Endothelial cell of umbilical vein (primary cell): ENCODE data around the gene OCA2. TPM values are rescaled to one million over a fixed set of nuclear protein-coding genes. Genes with fewer than 3 reads are reported as not detected.

Source experiments
- BruUV-seq: library from RNA; stranded (reverse); fragments of 400-500 nt; replicated peaks from 2 replicates; lab custom pipeline; 2021; lab: Mats Ljungman, UMichigan
- CTCF ChIA-PET: fragments of 300-600, 350-600 bp; sonication (Branson Sonifier 250); formaldehyde crosslinking; loops from one replicate; lab custom pipeline; 2021; ENCODE audit warnings: antibody characterized with exemption, inconsistent platforms; lab: Charles Lee
- POLR2A ChIA-PET: fragments of 300-600, 350-600 bp; sonication (Branson Sonifier 250); formaldehyde crosslinking; loops from one replicate; lab custom pipeline; 2021; ENCODE audit warnings: antibody characterized with exemption, inconsistent platforms; lab: Charles Lee
- DNase-seq: peaks from one replicate; pipeline ENCODE4 v3.0.0-alpha.2; 2011; ENCODE audit warnings: low read depth, low spot score
- FAIRE-seq: peaks from 2 replicates; lab custom pipeline; 2011; peaks lifted over from hg19 to GRCh38; lab: Jason Lieb, UNC
- H2AFZ ChIP-seq: 2 replicates; pipeline ENCODE4 v1.6.0; 2012; ENCODE audit warnings: low read depth, low read length, control low read depth, inconsistent platforms
- H3K27ac ChIP-seq: 2 replicates; pipeline ENCODE4 v1.5.1; 2011; ENCODE audit warnings: low read depth, mild to moderate bottlenecking, control low read depth, low read length, moderate library complexity; ENCODE audit not compliant: insufficient read depth
- H3K27me3 ChIP-seq, 2 experiments: 2 replicates each; pipeline versions ENCODE4 v1.6.0 to v1.6.1; 2011; ENCODE audit warnings: low read length in 2 of 2, mixed read lengths in 1 of 2; ENCODE audit not compliant: control insufficient read depth in 2 of 2, insufficient read depth in 2 of 2
- H3K36me3 ChIP-seq, 2 experiments: 2 replicates in 1 of 2; 3 replicates in 1 of 2; pipeline ENCODE4 v1.5.1; 2011; ENCODE audit warnings: low read length in 2 of 2, mild to moderate bottlenecking in 1 of 2, moderate library complexity in 1 of 2; ENCODE audit not compliant: control insufficient read depth in 2 of 2, insufficient read depth in 2 of 2; ENCODE audit errors: extremely low read depth in 1 of 2
- H3K4me1 ChIP-seq: 3 replicates; pipeline ENCODE4 v1.5.1; 2011; ENCODE audit warnings: mild to moderate bottlenecking, low read length; ENCODE audit not compliant: control insufficient read depth, insufficient read depth; ENCODE audit errors: extremely low read depth
- H3K4me2 ChIP-seq: 2 replicates; pipeline ENCODE4 v1.6.1; 2011; ENCODE audit warnings: low read length, control low read depth, mixed read lengths; ENCODE audit not compliant: insufficient read depth
- H3K4me3 ChIP-seq, 3 experiments: fragments of 200-600 bp in 1 of 3; sonication (generic), shearing (Covaris generic) in 1 of 3; replicated peaks in 1 of 3; 2 replicates each; pipeline ENCODE4 v1.5.1; 2011 to 2016; ENCODE audit warnings: control low read depth in 3 of 3, low read length in 3 of 3, mild to moderate bottlenecking in 2 of 3, inconsistent platforms in 1 of 3, low read depth in 1 of 3, moderate library complexity in 1 of 3; ENCODE audit not compliant: insufficient read depth in 1 of 3
- H3K79me2 ChIP-seq: 2 replicates; pipeline ENCODE4 v1.6.0; 2012; ENCODE audit warnings: low read length, inconsistent platforms; ENCODE audit not compliant: control insufficient read depth, insufficient read depth
- H3K9ac ChIP-seq: replicated peaks from 2 replicates; pipeline ENCODE3; 2011; ENCODE audit warnings: low read length, control low read depth; ENCODE audit not compliant: insufficient read depth; ENCODE audit errors: extremely low read depth
- H3K9me1 ChIP-seq: replicated peaks from 3 replicates; pipeline ENCODE4 v1.6.0; 2011; ENCODE audit warnings: mild to moderate bottlenecking, low read length; ENCODE audit not compliant: control insufficient read depth, insufficient read depth; ENCODE audit errors: extremely low read depth
- H3K9me3 ChIP-seq: replicated peaks from 2 replicates; pipeline ENCODE4 v1.5.1; 2012; ENCODE audit warnings: low read length, inconsistent platforms; ENCODE audit not compliant: control insufficient read depth, insufficient read depth
- H4K20me1 ChIP-seq: replicated peaks from 2 replicates; pipeline ENCODE3; 2011; ENCODE audit warnings: mild to moderate bottlenecking, low read length; ENCODE audit not compliant: control insufficient read depth, insufficient read depth; ENCODE audit errors: extremely low read depth
- EZH2 ChIP-seq: IDR thresholded peaks from 2 replicates; pipeline ENCODE4 v1.6.1; 2012; ENCODE audit warnings: borderline replicate concordance, low read depth, mild to moderate bottlenecking, moderate library complexity, low read length, inconsistent platforms; ENCODE audit not compliant: severe bottlenecking
- FOS ChIP-seq: IDR thresholded peaks from 2 replicates; pipeline ENCODE4 v1.6.1; 2011; ENCODE audit warnings: mild to moderate bottlenecking, low read length, moderate library complexity, borderline replicate concordance; ENCODE audit not compliant: insufficient read depth
- GATA2 ChIP-seq: IDR thresholded peaks from 2 replicates; pipeline ENCODE4 v1.7.0; 2011; ENCODE audit warnings: low read depth, mild to moderate bottlenecking, moderate library complexity, mixed read lengths, low read length; ENCODE audit not compliant: insufficient read length, insufficient read depth
- JUN ChIP-seq: IDR thresholded peaks from 2 replicates; pipeline ENCODE4 v1.6.1; 2011; ENCODE audit warnings: borderline replicate concordance, low read depth; ENCODE audit not compliant: insufficient read length, insufficient read depth
- MYC ChIP-seq: IDR thresholded peaks from one replicate; pipeline ENCODE4 v1.6.1; 2011; ENCODE audit warnings: mild to moderate bottlenecking, low read depth, low read length
- POLR2A ChIP-seq: IDR thresholded peaks from 2 replicates; pipeline ENCODE4 v1.6.1; 2012; ENCODE audit warnings: low read depth, mild to moderate bottlenecking, control low read depth, low read length
- POLR2AphosphoS5 ChIP-seq: IDR thresholded peaks from 2 replicates; pipeline ENCODE4 v1.6.1; 2012; ENCODE audit warnings: low read depth, mild to moderate bottlenecking, control low read depth, low read length, moderate library complexity; ENCODE audit not compliant: insufficient read depth
- dilution Hi-C: fragments of 300-500 bp; cut with MboI; formaldehyde crosslinking; loops from one replicate; pipeline ENCODE4 v1.15.0; 2019; ENCODE audit warnings: low sequenced_read_pairs; ENCODE audit not compliant: extremely low pct_ligation_motif_present
- intact Hi-C: fragments of 100-400 bp; cut with micrococcal nuclease; formaldehyde crosslinking; loops from one replicate; pipeline ENCODE4 v1.10.0; 2022
- polyA plus RNA-seq, 4 experiments: library from polyadenylated mRNA; depleted of rRNA in 3 of 4; stranded (reverse) in 3 of 4; unstranded in 1 of 4; fragments of >200 nt; gene quantifications; 2 replicates each; pipeline versions ENCODE4 v1.2.1 to v1.2.3, GENCODE V29; 2011 to 2012; ENCODE audit warnings: missing spikeins in 1 of 4
- total RNA-seq: library from RNA; stranded (reverse); gene quantifications from 2 replicates; pipeline ENCODE4 v1.2.3, GENCODE V29; 2021
- TF ChIP-seq, protein P1 (sequence below), 2 donors: IDR thresholded peaks; 1 replicate in 1 of 2; 2 replicates in 1 of 2; pipeline ENCODE4 v1.5.1; 2011; ENCODE audit warnings: low read length in 2 of 2, mild to moderate bottlenecking in 2 of 2, moderate library complexity in 2 of 2, control low read depth in 1 of 2, inconsistent platforms in 1 of 2, low read depth in 1 of 2; ENCODE audit not compliant: insufficient read depth in 1 of 2; ENCODE audit errors: extremely low read depth in 1 of 2
- TF ChIP-seq, protein P2 (sequence below): IDR thresholded peaks from 2 replicates; pipeline ENCODE4 v1.6.1; 2011; ENCODE audit not compliant: insufficient read depth, insufficient read length

OCA2 gene
- total and polyA plus RNA-seq, 2 donors (not counting 3 experiments of a cell fraction or from before 2014, with no cell fraction given): not detected

- Histone ChIP-seq H3K79me2 (no peaks in the 10 kb centered on the region), H3K9me1 (no peaks in the 10 kb centered on the region), H3K9me3 (peaks cover 6% of the 10 kb centered on the region), H2AFZ (no peak overlapping the region), H3K9ac (no peak overlapping the region), H3K27me3 (no peaks in the 10 kb centered on the region), H3K4me2 (no peak overlapping the region), H4K20me1 (no peaks in the 10 kb centered on the region), H3K4me3 (no peak overlapping the region), H3K27ac (no peak overlapping the region), H3K4me1 (no peaks in the 10 kb centered on the region), H3K36me3 (no peaks in the 10 kb centered on the region)
- FAIRE-seq: no peak
- ChIA-PET CTCF (no interaction called here), POLR2A (no interaction called here)
- no peak for TF ChIP-seq MYC
- no peak for TF ChIP-seq JUN
- no peak for TF ChIP-seq POLR2A
- TF ChIP-seq, protein P1, sequence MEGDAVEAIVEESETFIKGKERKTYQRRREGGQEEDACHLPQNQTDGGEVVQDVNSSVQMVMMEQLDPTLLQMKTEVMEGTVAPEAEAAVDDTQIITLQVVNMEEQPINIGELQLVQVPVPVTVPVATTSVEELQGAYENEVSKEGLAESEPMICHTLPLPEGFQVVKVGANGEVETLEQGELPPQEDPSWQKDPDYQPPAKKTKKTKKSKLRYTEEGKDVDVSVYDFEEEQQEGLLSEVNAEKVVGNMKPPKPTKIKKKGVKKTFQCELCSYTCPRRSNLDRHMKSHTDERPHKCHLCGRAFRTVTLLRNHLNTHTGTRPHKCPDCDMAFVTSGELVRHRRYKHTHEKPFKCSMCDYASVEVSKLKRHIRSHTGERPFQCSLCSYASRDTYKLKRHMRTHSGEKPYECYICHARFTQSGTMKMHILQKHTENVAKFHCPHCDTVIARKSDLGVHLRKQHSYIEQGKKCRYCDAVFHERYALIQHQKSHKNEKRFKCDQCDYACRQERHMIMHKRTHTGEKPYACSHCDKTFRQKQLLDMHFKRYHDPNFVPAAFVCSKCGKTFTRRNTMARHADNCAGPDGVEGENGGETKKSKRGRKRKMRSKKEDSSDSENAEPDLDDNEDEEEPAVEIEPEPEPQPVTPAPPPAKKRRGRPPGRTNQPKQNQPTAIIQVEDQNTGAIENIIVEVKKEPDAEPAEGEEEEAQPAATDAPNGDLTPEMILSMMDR (IDR thresholded peaks at IDR 0.05; ENCODE audit: extremely low read depth in 1 of 2, insufficient read depth in 1 of 2, low read depth in 1 of 2, low read length in 2 of 2): no peak
- TF ChIP-seq POLR2AphosphoS5: no peak
- intact Hi-C loops (no loop called here), dilution Hi-C loops (no loop called here)
- no TSS peak for BruUV-seq
- no peak for DNase-seq
These were observed 335.6 kb downstream of the OCA2 start for GRCh38 chr15:27763514-27763913.

DNA sequence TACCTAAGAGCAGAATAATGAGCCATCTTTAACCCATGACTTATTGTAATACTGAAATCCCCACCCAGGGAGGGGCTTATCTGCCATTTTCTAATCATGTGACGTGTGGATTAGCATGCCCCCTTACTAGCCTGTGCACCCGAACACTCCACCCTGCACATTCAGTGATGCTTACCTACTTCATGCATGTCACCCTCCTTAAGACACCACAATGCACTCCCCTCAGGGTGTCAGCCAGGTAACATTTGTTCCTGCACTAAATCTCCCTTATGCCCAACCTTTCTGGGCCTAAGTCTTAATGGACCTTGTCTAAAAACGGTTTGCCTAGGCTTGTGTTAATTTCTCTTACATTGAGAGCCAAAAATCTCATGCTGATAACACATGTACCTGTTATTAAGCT is 336.6 kb downstream of the OCA2 start:
- no peak overlapping the region for H3K27ac ChIP-seq
- no peak overlapping the region for H3K4me2 ChIP-seq
- FAIRE-seq (no peak), DNase-seq (no peak)
- dilution Hi-C loops (no loop called here), intact Hi-C loops (no loop called here)
- H3K36me3 ChIP-seq: no peaks in the 10 kb centered on the region
- ChIA-PET POLR2A (no interaction called here), CTCF (no interaction called here)
- no peaks in the 10 kb centered on the region for H3K9me1 ChIP-seq
- TF ChIP-seq POLR2A (no peak), MYC (no peak), POLR2AphosphoS5 (no peak), JUN (no peak), EZH2 (no peak), GATA2 (no peak), FOS (no peak)
- TF ChIP-seq, protein P1 (IDR thresholded peaks at IDR 0.05; ENCODE audit: extremely low read depth in 1 of 2, insufficient read depth in 1 of 2, low read depth in 1 of 2, low read length in 2 of 2): no peak
- TF ChIP-seq, protein P2, sequence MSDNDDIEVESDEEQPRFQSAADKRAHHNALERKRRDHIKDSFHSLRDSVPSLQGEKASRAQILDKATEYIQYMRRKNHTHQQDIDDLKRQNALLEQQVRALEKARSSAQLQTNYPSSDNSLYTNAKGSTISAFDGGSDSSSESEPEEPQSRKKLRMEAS: no peak
- H3K27me3 ChIP-seq: no peaks in the 10 kb centered on the region
- H3K9ac ChIP-seq: no peak overlapping the region
- no peak overlapping the region for H3K4me3 ChIP-seq
- no peak overlapping the region for H2AFZ ChIP-seq
- no peaks in the 10 kb centered on the region for H3K79me2 ChIP-seq
- BruUV-seq: no TSS peak
- peaks cover 6% of the 10 kb centered on the region for H3K9me3 ChIP-seq
- H3K4me1 ChIP-seq: no peaks in the 10 kb centered on the region
- H4K20me1 ChIP-seq: no peaks in the 10 kb centered on the region
